Panc1 (cell line): Measurements from ENCODE around the gene ANKMY2.

Experiments
- POLR2AphosphoS5 ChIP-seq: IDR thresholded peaks from 2 replicates; pipeline ENCODE4 v1.6.1; 2012; ENCODE audit warnings: mild to moderate bottlenecking, low read depth, low read length, moderate library complexity
- SIN3A ChIP-seq: IDR thresholded peaks from 2 replicates; pipeline ENCODE4 v1.6.1; 2012; ENCODE audit warnings: low read depth, mild to moderate bottlenecking, low read length, moderate library complexity, borderline replicate concordance; ENCODE audit not compliant: insufficient read depth
- TCF7L2 ChIP-seq: IDR thresholded peaks from 2 replicates; pipeline ENCODE4 v1.6.1; 2011; ENCODE audit warnings: mild to moderate bottlenecking, low read depth, low read length, inconsistent platforms
- TF ChIP-seq, protein P1 (sequence below): fragments of 450-650 bp; IDR thresholded peaks from 2 replicates; pipeline ENCODE4 v1.5.1; 2017; ENCODE audit warnings: mild to moderate bottlenecking
- TF ChIP-seq, protein P2 (sequence below), 2 experiments: IDR thresholded peaks; 2 replicates each; pipeline ENCODE4 v1.6.1; 2011 to 2012; ENCODE audit warnings: low read depth in 2 of 2, control low read depth in 1 of 2, low read length in 1 of 2, mild to moderate bottlenecking in 1 of 2, moderate library complexity in 1 of 2; ENCODE audit not compliant: insufficient read depth in 1 of 2

DNA sequence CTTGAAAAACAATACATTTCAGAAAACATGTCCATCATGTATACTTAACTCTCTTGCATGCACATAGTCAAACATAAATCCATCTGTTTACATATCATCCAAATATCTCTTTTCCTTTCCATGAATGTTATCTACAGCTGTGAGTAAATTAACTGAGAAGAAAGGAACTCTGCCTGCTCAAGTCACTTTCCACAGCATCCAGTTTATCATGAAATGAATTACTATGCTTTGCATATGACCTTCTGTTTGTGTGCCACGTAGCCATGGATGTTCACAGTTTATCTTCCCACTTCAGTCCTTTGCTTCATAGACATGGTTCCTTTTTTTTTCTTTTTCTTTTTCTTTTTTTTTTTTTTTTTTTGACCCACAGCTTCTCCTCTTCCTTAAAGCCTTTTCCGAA, 40.0 kb upstream of the ANKMY2 start:
- TF ChIP-seq, protein P1, sequence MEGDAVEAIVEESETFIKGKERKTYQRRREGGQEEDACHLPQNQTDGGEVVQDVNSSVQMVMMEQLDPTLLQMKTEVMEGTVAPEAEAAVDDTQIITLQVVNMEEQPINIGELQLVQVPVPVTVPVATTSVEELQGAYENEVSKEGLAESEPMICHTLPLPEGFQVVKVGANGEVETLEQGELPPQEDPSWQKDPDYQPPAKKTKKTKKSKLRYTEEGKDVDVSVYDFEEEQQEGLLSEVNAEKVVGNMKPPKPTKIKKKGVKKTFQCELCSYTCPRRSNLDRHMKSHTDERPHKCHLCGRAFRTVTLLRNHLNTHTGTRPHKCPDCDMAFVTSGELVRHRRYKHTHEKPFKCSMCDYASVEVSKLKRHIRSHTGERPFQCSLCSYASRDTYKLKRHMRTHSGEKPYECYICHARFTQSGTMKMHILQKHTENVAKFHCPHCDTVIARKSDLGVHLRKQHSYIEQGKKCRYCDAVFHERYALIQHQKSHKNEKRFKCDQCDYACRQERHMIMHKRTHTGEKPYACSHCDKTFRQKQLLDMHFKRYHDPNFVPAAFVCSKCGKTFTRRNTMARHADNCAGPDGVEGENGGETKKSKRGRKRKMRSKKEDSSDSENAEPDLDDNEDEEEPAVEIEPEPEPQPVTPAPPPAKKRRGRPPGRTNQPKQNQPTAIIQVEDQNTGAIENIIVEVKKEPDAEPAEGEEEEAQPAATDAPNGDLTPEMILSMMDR, result no peak
- TF ChIP-seq TCF7L2, result no peak
- no peak for TF ChIP-seq POLR2AphosphoS5
- TF ChIP-seq, protein P2, sequence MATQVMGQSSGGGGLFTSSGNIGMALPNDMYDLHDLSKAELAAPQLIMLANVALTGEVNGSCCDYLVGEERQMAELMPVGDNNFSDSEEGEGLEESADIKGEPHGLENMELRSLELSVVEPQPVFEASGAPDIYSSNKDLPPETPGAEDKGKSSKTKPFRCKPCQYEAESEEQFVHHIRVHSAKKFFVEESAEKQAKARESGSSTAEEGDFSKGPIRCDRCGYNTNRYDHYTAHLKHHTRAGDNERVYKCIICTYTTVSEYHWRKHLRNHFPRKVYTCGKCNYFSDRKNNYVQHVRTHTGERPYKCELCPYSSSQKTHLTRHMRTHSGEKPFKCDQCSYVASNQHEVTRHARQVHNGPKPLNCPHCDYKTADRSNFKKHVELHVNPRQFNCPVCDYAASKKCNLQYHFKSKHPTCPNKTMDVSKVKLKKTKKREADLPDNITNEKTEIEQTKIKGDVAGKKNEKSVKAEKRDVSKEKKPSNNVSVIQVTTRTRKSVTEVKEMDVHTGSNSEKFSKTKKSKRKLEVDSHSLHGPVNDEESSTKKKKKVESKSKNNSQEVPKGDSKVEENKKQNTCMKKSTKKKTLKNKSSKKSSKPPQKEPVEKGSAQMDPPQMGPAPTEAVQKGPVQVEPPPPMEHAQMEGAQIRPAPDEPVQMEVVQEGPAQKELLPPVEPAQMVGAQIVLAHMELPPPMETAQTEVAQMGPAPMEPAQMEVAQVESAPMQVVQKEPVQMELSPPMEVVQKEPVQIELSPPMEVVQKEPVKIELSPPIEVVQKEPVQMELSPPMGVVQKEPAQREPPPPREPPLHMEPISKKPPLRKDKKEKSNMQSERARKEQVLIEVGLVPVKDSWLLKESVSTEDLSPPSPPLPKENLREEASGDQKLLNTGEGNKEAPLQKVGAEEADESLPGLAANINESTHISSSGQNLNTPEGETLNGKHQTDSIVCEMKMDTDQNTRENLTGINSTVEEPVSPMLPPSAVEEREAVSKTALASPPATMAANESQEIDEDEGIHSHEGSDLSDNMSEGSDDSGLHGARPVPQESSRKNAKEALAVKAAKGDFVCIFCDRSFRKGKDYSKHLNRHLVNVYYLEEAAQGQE (IDR thresholded peaks at IDR 0.05; ENCODE audit: insufficient read depth in 1 of 2, low read depth in 2 of 2, low read length in 1 of 2), result no peak
- no peak for TF ChIP-seq SIN3A
